ENCODE measurements around the gene PIGT. TPM values are rescaled to one million over a fixed set of nuclear protein-coding genes. Genes with fewer than 3 reads are reported as not detected.

The PIGT gene
- total RNA-seq, 1 donor from 2014 or later = 66.3 TPM

GRCh38 chr20:45461225-45461624, 45.3 kb downstream of the PIGT start:
- H3K9me3 ChIP-seq = no peaks in the 10 kb centered on the region
- no peaks in the 10 kb centered on the region for H3K4me1 ChIP-seq
- no peak overlapping the region for H3K27ac ChIP-seq
- DNase-seq = no peak
- ATAC-seq = no peak
- no peaks in the 10 kb centered on the region for H3K27me3 ChIP-seq
- no peaks in the 10 kb centered on the region for H3K36me3 ChIP-seq
- no peak overlapping the region for H3K4me3 ChIP-seq
- no peak for TF ChIP-seq CTCF (IDR thresholded peaks at IDR 0.05)
- intact Hi-C loops (cut with DNase I) = no loop called here

GRCh38 chr20:45462711-45463509, 47.0 kb downstream of the PIGT start:
- no peak for ATAC-seq
- Histone ChIP-seq H3K4me1 (no peaks in the 10 kb centered on the region), H3K27me3 (peaks cover 4% of the 10 kb centered on the region), H3K9me3 (no peaks in the 10 kb centered on the region), H3K36me3 (no peaks in the 10 kb centered on the region), H3K27ac (no peak overlapping the region), H3K4me3 (no peak overlapping the region)
- TF ChIP-seq CTCF (IDR thresholded peaks at IDR 0.05) = no peak
- no peak for DNase-seq
- intact Hi-C loops (cut with DNase I) = no loop called here

- TF ChIP-seq CTCF (IDR thresholded peaks at IDR 0.05) = no peak
- no peak for ATAC-seq
These were observed 47.8 kb downstream of the PIGT start for GRCh38 chr20:45463709-45464108.

GRCh38 chr20:45465491-45466266, 49.7 kb downstream of the PIGT start:
- H3K4me1 ChIP-seq = peaks cover 15% of the 10 kb centered on the region
- H3K4me3 ChIP-seq = no peak overlapping the region
- DNase-seq (no peak), ATAC-seq (no peak)
- no peaks in the 10 kb centered on the region for H3K9me3 ChIP-seq
- H3K36me3 ChIP-seq = no peaks in the 10 kb centered on the region
- peaks cover 21% of the 10 kb centered on the region for H3K27me3 ChIP-seq
- no peak for TF ChIP-seq CTCF (IDR thresholded peaks at IDR 0.05)
- no peak overlapping the region for H3K27ac ChIP-seq
- intact Hi-C loops (cut with DNase I) = no loop called here

More at GRCh38 chr20:45463709-45464108, 47.8 kb downstream of the PIGT start:
- no peaks in the 10 kb centered on the region for H3K9me3 ChIP-seq
- H3K4me1 ChIP-seq = peaks cover 5% of the 10 kb centered on the region
- intact Hi-C loops (cut with DNase I) = no loop called here
- peaks cover 10% of the 10 kb centered on the region for H3K27me3 ChIP-seq
- H3K27ac ChIP-seq = no peak overlapping the region
- DNase-seq = no peak
- no peaks in the 10 kb centered on the region for H3K36me3 ChIP-seq
- no peak overlapping the region for H3K4me3 ChIP-seq

- intact Hi-C loops (cut with DNase I) = no loop called here
- peaks cover 28% of the 10 kb centered on the region for H3K27me3 ChIP-seq
- no peaks in the 10 kb centered on the region for H3K9me3 ChIP-seq
- no peak for DNase-seq
- H3K4me1 ChIP-seq = peaks cover 20% of the 10 kb centered on the region
- no peak overlapping the region for H3K4me3 ChIP-seq
- no peak for ATAC-seq
- no peak for TF ChIP-seq CTCF (IDR thresholded peaks at IDR 0.05)
- H3K27ac ChIP-seq = no peak overlapping the region
- no peaks in the 10 kb centered on the region for H3K36me3 ChIP-seq
These were observed 51.2 kb downstream of the PIGT start for GRCh38 chr20:45467172-45467571.
